Stimulated activated CD4-positive, alpha-beta T cell treated with anti-CD3 and anti-CD28 coated beads, TNF-alpha, amount 100 ng/mL, for 24 hours (primary cell): ENCODE data around the gene BBS9.
"Not testable (repeated sequence)": the region's sequence is repeated elsewhere in the genome, so short reads cannot be mapped to it uniquely, and the experiment has no call there.

Source experiments
- DNase-seq, 3 experiments: peaks; one replicate each; pipeline ENCODE4 v3.0.0-alpha.2; 2020; ENCODE audit warnings: low read depth in 3 of 3

The BBS9 gene

GRCh38 chr7:33195264-33195663, 65.9 kb downstream of the BBS9 start:
- no peak for DNase-seq

- no peak for DNase-seq
Measured at GRCh38 chr7:33196221-33196620, 66.9 kb downstream of the BBS9 start.

- no peak for DNase-seq
Measured at GRCh38 chr7:33200282-33200681, 70.9 kb downstream of the BBS9 start.

GRCh38 chr7:33201821-33202220, 72.5 kb downstream of the BBS9 start:
- no peak for DNase-seq

- DNase-seq: no peak
Measured at GRCh38 chr7:33210958-33211357, 81.6 kb downstream of the BBS9 start.

- DNase-seq: no peak
Measured at GRCh38 chr7:33212144-33212543, 82.8 kb downstream of the BBS9 start.

GRCh38 chr7:33215992-33216391, 86.6 kb downstream of the BBS9 start:
- no peak for DNase-seq

GRCh38 chr7:33217595-33217994, 88.2 kb downstream of the BBS9 start:
- no peak for DNase-seq

- not testable (repeated sequence) for DNase-seq
Measured at GRCh38 chr7:33218841-33219535, 89.6 kb downstream of the BBS9 start.

- DNase-seq: no peak
Measured at GRCh38 chr7:33220231-33220630, 90.9 kb downstream of the BBS9 start.

GRCh38 chr7:33221390-33221789, 92.0 kb downstream of the BBS9 start:
- no peak for DNase-seq

GRCh38 chr7:33232632-33233145, 103.3 kb downstream of the BBS9 start:
- no peak for DNase-seq

GRCh38 chr7:33233659-33234058, 104.3 kb downstream of the BBS9 start:
- no peak for DNase-seq

GRCh38 chr7:33237036-33237435, 107.7 kb downstream of the BBS9 start:
- no peak for DNase-seq

GRCh38 chr7:33243319-33243881, 114.0 kb downstream of the BBS9 start:
- DNase-seq: no peak

GRCh38 chr7:33248671-33249070, 119.3 kb downstream of the BBS9 start:
- no peak for DNase-seq

GRCh38 chr7:33250421-33250871, 121.1 kb downstream of the BBS9 start:
- DNase-seq: no peak

- no peak for DNase-seq
Measured at GRCh38 chr7:33251301-33251700, 121.9 kb downstream of the BBS9 start.

GRCh38 chr7:33258491-33258951, 129.2 kb downstream of the BBS9 start:
- no peak for DNase-seq

- DNase-seq: no peak
Measured at GRCh38 chr7:33261585-33261984, 132.2 kb downstream of the BBS9 start.

- DNase-seq: no peak
Measured at GRCh38 chr7:33262476-33262875, 133.1 kb downstream of the BBS9 start.

GRCh38 chr7:33271839-33272371, 142.5 kb downstream of the BBS9 start:
- not testable (repeated sequence) for DNase-seq

- no peak for DNase-seq
Measured at GRCh38 chr7:33273356-33273755, 144.0 kb downstream of the BBS9 start.
